ENCODE data around the gene PRR20G.

The PRR20G gene

DNA sequence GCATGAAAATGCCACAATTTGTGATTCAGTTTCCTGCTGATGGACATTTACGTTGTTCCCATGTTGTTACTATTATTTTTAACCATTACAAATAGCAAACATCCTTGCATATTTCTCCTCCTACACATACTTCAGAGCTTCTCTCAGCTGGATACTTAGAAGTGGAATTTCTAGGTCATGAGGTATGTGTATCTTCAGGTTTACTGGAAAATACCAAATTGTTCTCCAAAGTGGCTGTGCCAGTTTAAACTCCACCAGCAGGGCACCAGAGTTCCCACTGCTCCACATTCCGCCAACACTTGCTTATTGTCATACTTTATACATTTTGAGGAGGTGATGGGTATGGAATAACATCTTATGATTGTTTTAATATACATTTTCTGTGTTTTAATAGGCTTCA is 49.2 kb downstream of the PRR20G start:
- no peak for TF ChIP-seq EZH2 (IDR thresholded peaks at IDR 0.05; ENCODE audit: borderline replicate concordance, low read length)
- TF ChIP-seq, protein P1, sequence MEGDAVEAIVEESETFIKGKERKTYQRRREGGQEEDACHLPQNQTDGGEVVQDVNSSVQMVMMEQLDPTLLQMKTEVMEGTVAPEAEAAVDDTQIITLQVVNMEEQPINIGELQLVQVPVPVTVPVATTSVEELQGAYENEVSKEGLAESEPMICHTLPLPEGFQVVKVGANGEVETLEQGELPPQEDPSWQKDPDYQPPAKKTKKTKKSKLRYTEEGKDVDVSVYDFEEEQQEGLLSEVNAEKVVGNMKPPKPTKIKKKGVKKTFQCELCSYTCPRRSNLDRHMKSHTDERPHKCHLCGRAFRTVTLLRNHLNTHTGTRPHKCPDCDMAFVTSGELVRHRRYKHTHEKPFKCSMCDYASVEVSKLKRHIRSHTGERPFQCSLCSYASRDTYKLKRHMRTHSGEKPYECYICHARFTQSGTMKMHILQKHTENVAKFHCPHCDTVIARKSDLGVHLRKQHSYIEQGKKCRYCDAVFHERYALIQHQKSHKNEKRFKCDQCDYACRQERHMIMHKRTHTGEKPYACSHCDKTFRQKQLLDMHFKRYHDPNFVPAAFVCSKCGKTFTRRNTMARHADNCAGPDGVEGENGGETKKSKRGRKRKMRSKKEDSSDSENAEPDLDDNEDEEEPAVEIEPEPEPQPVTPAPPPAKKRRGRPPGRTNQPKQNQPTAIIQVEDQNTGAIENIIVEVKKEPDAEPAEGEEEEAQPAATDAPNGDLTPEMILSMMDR (IDR thresholded peaks at IDR 0.05; ENCODE audit: low read length), result no peak
- Histone ChIP-seq H3K27me3 (ENCODE audit: insufficient read depth, low read length) (no peaks in the 10 kb centered on the region), H3K79me2 (ENCODE audit: insufficient read depth, low read length) (no peaks in the 10 kb centered on the region), H3K4me2 (ENCODE audit: low read length) (no peak overlapping the region), H3K4me1 (ENCODE audit: insufficient read depth, low read length, severe bottlenecking) (no peaks in the 10 kb centered on the region), H3K27ac (ENCODE audit: low read depth, low read length, poor library complexity, severe bottlenecking) (no peak overlapping the region), H3K36me3 (ENCODE audit: insufficient read depth, low read length) (no peaks in the 10 kb centered on the region), H2AFZ (ENCODE audit: low read length) (no peak overlapping the region), H3F3A (ENCODE audit: insufficient read depth, low read length) (no peaks in the 10 kb centered on the region), H3K9me3 (ENCODE audit: low read length) (no peaks in the 10 kb centered on the region), H3K4me3 (ENCODE audit: low read depth, low read length, poor library complexity, severe bottlenecking) (no peak overlapping the region), H4K20me1 (ENCODE audit: insufficient read depth, low read length) (no peaks in the 10 kb centered on the region), H3K9me2 (ENCODE audit: low read depth, low read length) (no peaks in the 10 kb centered on the region), H3K9ac (ENCODE audit: low read length) (no peak overlapping the region)

DNA sequence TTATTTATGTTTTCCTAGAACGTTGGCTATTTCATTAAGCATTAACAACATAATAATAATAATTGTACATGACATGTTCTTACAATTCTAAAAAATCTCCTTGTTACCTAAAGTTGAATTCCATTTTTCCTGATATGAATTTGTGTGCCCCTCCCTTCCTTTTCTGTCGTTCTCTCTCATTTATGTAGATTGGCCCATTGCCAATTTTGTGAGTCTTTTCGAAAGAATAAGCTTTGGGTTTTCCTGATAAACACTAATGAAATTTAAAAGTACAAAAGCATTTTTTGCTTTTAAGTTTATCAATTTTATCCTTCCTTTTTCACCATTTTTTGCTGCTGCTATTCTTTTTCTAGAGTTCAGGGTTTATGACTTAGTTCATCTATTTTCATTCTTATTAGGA is 50.0 kb downstream of the PRR20G start:
- Histone ChIP-seq H3K27me3 (ENCODE audit: insufficient read depth, low read length) (no peaks in the 10 kb centered on the region), H3F3A (ENCODE audit: insufficient read depth, low read length) (no peaks in the 10 kb centered on the region), H3K9me3 (ENCODE audit: low read length) (no peaks in the 10 kb centered on the region), H3K4me2 (ENCODE audit: low read length) (no peak overlapping the region), H2AFZ (ENCODE audit: low read length) (no peak overlapping the region), H4K20me1 (ENCODE audit: insufficient read depth, low read length) (no peaks in the 10 kb centered on the region), H3K36me3 (ENCODE audit: insufficient read depth, low read length) (no peaks in the 10 kb centered on the region), H3K9me2 (ENCODE audit: low read depth, low read length) (no peaks in the 10 kb centered on the region), H3K4me3 (ENCODE audit: low read depth, low read length, poor library complexity, severe bottlenecking) (no peak overlapping the region), H3K4me1 (ENCODE audit: insufficient read depth, low read length, severe bottlenecking) (no peaks in the 10 kb centered on the region), H3K79me2 (ENCODE audit: insufficient read depth, low read length) (no peaks in the 10 kb centered on the region), H3K27ac (ENCODE audit: low read depth, low read length, poor library complexity, severe bottlenecking) (no peak overlapping the region), H3K9ac (ENCODE audit: low read length) (no peak overlapping the region)
- TF ChIP-seq EZH2 (IDR thresholded peaks at IDR 0.05; ENCODE audit: borderline replicate concordance, low read length), result no peak
- TF ChIP-seq, protein P1 (IDR thresholded peaks at IDR 0.05; ENCODE audit: low read length), result no peak

DNA sequence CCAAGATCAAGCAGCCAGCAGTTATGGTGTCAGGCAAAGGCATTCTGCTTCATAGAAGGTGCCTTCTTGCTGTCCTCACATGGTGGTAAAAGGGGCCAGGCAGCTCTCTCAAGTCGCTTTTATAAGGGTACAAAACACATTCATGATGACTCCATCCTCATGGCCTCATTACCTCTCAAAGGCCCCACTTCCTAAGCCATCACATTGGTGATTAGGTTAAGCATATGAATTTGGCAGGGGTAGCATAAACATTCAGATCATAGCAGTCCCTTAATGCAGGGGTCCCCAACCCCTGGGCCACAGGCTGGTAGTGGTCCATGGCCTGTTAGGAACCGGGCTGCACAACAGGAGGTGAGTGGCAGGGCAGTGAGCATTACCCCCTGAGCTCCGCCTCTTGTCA is 52.1 kb downstream of the PRR20G start:
- no peaks in the 10 kb centered on the region for H3K27me3 ChIP-seq (ENCODE audit: insufficient read depth, low read length)
- TF ChIP-seq EZH2 (IDR thresholded peaks at IDR 0.05; ENCODE audit: borderline replicate concordance, low read length), result no peak
- TF ChIP-seq, protein P1 (IDR thresholded peaks at IDR 0.05; ENCODE audit: low read length), result no peak
- H3K9ac ChIP-seq (ENCODE audit: low read length), result no peak overlapping the region
- no peaks in the 10 kb centered on the region for H3K9me2 ChIP-seq (ENCODE audit: low read depth, low read length)
- no peaks in the 10 kb centered on the region for H3K36me3 ChIP-seq (ENCODE audit: insufficient read depth, low read length)
- no peaks in the 10 kb centered on the region for H3K9me3 ChIP-seq (ENCODE audit: low read length)
- H2AFZ ChIP-seq (ENCODE audit: low read length), result no peak overlapping the region
- no peaks in the 10 kb centered on the region for H4K20me1 ChIP-seq (ENCODE audit: insufficient read depth, low read length)
- H3K79me2 ChIP-seq (ENCODE audit: insufficient read depth, low read length), result no peaks in the 10 kb centered on the region
- H3F3A ChIP-seq (ENCODE audit: insufficient read depth, low read length), result no peaks in the 10 kb centered on the region
- no peak overlapping the region for H3K27ac ChIP-seq (ENCODE audit: low read depth, low read length, poor library complexity, severe bottlenecking)
- no peak overlapping the region for H3K4me2 ChIP-seq (ENCODE audit: low read length)
- H3K4me3 ChIP-seq (ENCODE audit: low read depth, low read length, poor library complexity, severe bottlenecking), result no peak overlapping the region
- H3K4me1 ChIP-seq (ENCODE audit: insufficient read depth, low read length, severe bottlenecking), result no peaks in the 10 kb centered on the region

All from OCI-LY1 (cell line).